ENCODE results near the gene CCDC107. TPM values are rescaled to one million over a fixed set of nuclear protein-coding genes. Genes with fewer than 3 reads are reported as not detected.

CCDC107 gene
- total and polyA plus RNA-seq, 9 of the 15 experiments (the other 6 are each of a cell fraction or from before 2014, with no cell fraction given), result 0.35 to 11.3 (median 6.9) TPM; not detected in 1

DNA sequence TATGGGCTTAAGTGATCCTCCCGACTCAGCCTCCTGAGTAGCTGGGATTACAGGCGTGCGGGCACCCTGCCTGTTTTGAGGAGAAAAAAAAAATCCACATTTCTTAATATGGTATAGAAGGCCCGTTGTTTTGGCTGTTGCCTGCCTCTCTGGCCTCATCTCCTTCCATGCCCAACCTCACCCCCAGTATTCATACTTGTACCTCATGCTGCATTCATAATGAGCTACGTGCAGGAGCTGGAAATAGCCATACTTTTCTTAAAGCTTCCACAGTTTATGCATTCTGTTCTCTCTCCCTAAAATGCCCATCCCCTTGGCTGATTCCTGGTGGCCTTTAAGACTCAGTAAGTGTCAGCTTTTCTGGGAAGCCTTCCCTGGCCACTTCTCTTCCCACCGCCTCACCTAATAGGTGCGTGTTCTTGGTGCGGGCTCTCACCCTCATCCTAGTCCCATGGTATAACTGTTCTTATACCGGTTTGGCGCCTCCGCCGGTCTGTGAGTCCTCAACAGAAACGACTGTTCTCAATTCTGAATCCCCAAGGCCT is 33.7 kb downstream of the CCDC107 start (continued):
- TF ChIP-seq, protein P1, sequence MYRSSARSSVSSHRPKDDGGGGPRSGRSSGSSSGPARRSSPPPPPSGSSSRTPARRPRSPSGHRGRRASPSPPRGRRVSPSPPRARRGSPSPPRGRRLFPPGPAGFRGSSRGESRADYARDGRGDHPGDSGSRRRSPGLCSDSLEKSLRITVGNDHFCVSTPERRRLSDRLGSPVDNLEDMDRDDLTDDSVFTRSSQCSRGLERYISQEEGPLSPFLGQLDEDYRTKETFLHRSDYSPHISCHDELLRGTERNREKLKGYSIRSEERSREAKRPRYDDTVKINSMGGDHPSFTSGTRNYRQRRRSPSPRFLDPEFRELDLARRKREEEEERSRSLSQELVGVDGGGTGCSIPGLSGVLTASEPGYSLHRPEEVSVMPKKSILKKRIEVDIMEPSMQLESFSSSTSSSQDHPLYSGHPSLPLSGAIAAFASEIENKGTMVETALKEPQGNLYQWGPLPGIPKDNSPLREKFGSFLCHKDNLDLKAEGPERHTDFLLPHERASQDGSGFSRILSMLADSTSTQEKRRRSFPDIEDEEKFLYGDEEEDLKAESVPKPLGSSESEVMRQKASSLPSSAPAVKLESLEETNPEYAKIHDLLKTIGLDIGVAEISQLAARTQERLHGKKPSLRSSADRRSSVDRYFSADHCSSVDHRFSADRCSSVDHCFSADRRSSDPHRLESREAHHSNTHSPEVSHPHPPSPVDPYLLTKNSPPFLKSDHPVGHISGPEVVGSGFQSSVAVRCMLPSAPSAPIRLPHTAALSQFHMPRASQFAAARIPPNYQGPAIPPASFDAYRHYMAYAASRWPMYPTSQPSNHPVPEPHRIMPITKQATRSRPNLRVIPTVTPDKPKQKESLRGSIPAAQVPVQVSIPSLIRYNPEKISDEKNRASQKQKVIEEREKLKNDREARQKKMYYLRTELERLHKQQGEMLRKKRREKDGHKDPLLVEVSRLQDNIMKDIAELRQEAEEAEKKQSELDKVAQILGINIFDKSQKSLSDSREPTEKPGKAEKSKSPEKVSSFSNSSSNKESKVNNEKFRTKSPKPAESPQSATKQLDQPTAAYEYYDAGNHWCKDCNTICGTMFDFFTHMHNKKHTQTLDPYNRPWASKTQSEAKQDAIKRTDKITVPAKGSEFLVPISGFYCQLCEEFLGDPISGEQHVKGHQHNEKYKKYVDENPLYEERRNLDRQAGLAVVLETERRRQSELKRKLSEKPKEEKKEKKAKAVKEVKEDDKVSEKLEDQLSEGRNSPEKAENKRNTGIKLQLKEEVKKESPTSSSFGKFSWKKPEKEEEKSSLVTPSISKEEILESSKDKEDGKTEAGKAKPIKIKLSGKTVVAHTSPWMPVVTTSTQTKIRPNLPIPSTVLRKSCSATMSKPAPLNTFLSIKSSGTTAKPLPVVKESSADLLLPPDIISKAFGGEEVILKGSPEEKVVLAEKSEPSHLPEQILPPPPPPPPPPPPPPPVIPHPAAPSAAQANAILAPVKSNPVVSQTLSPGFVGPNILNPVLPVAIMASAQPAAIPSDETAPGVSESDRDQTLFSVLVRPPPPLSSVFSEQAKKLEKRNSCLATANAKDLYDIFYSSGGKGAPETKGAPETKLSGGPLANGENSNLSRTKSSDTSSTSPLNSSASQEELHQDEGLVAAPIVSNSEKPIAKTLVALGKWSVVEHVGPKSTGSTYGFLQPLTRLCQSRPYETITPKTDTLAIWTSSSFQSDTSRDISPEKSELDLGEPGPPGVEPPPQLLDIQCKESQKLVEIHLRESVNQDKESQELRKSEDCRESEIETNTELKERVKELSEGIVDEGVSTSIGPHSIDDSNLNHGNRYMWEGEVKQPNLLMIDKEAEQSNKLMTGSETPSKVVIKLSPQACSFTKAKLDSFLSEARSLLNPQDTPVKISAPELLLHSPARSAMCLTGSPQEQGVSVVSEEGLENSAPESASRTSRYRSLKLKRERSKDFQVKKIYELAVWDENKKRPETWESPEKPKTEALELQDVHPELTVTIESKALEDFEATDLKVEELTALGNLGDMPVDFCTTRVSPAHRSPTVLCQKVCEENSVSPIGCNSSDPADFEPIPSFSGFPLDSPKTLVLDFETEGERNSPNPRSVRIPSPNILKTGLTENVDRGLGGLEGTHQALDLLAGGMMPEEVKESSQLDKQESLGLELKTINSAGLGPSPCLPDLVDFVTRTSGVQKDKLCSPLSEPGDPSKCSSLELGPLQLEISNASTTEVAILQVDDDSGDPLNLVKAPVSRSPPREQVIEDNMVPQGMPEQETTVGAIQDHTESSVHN (IDR thresholded peaks at IDR 0.05; ENCODE audit: borderline replicate concordance in 1 of 2, low read depth in 1 of 2), result no peak
- TF ChIP-seq ATF1 (CRISPR knock-in tag; IDR thresholded peaks at IDR 0.05), result no peak
- TF ChIP-seq ATF1 (tag; IDR thresholded peaks at IDR 0.05), result no peak
- no peak for TF ChIP-seq ZNF311 (CRISPR knock-in tag; IDR thresholded peaks at IDR 0.05)
- TF ChIP-seq RBM34 (IDR thresholded peaks at IDR 0.05; ENCODE audit: borderline replicate concordance, insufficient read depth, low read length), result no peak
- TF ChIP-seq, protein P2, sequence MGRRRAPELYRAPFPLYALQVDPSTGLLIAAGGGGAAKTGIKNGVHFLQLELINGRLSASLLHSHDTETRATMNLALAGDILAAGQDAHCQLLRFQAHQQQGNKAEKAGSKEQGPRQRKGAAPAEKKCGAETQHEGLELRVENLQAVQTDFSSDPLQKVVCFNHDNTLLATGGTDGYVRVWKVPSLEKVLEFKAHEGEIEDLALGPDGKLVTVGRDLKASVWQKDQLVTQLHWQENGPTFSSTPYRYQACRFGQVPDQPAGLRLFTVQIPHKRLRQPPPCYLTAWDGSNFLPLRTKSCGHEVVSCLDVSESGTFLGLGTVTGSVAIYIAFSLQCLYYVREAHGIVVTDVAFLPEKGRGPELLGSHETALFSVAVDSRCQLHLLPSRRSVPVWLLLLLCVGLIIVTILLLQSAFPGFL (CRISPR knock-in tag; IDR thresholded peaks at IDR 0.05), result no peak
- TF ChIP-seq ZNF583 (CRISPR knock-in tag; IDR thresholded peaks at IDR 0.05), result no peak
- no peak for TF ChIP-seq SIX5 (IDR thresholded peaks at IDR 0.05; ENCODE audit: borderline replicate concordance in 1 of 2, insufficient read depth in 1 of 2, low read depth in 1 of 2, low read length in 2 of 2)
- no peak for TF ChIP-seq HNRNPL (IDR thresholded peaks at IDR 0.05; ENCODE audit: low read depth, low read length)
- no peak for TF ChIP-seq ZNF75A (CRISPR knock-in tag; IDR thresholded peaks at IDR 0.05)
- TF ChIP-seq E2F3 (CRISPR knock-in tag; IDR thresholded peaks at IDR 0.05), result no peak
- TF ChIP-seq, protein P3, sequence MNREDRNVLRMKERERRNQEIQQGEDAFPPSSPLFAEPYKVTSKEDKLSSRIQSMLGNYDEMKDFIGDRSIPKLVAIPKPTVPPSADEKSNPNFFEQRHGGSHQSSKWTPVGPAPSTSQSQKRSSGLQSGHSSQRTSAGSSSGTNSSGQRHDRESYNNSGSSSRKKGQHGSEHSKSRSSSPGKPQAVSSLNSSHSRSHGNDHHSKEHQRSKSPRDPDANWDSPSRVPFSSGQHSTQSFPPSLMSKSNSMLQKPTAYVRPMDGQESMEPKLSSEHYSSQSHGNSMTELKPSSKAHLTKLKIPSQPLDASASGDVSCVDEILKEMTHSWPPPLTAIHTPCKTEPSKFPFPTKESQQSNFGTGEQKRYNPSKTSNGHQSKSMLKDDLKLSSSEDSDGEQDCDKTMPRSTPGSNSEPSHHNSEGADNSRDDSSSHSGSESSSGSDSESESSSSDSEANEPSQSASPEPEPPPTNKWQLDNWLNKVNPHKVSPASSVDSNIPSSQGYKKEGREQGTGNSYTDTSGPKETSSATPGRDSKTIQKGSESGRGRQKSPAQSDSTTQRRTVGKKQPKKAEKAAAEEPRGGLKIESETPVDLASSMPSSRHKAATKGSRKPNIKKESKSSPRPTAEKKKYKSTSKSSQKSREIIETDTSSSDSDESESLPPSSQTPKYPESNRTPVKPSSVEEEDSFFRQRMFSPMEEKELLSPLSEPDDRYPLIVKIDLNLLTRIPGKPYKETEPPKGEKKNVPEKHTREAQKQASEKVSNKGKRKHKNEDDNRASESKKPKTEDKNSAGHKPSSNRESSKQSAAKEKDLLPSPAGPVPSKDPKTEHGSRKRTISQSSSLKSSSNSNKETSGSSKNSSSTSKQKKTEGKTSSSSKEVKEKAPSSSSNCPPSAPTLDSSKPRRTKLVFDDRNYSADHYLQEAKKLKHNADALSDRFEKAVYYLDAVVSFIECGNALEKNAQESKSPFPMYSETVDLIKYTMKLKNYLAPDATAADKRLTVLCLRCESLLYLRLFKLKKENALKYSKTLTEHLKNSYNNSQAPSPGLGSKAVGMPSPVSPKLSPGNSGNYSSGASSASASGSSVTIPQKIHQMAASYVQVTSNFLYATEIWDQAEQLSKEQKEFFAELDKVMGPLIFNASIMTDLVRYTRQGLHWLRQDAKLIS (CRISPR knock-in tag; IDR thresholded peaks at IDR 0.05), result no peak
- TF ChIP-seq ZNF174 (CRISPR knock-in tag; IDR thresholded peaks at IDR 0.05), result no peak

Measured in K562 (cell line).